ENCODE results near the gene ZNF467.

DNA sequence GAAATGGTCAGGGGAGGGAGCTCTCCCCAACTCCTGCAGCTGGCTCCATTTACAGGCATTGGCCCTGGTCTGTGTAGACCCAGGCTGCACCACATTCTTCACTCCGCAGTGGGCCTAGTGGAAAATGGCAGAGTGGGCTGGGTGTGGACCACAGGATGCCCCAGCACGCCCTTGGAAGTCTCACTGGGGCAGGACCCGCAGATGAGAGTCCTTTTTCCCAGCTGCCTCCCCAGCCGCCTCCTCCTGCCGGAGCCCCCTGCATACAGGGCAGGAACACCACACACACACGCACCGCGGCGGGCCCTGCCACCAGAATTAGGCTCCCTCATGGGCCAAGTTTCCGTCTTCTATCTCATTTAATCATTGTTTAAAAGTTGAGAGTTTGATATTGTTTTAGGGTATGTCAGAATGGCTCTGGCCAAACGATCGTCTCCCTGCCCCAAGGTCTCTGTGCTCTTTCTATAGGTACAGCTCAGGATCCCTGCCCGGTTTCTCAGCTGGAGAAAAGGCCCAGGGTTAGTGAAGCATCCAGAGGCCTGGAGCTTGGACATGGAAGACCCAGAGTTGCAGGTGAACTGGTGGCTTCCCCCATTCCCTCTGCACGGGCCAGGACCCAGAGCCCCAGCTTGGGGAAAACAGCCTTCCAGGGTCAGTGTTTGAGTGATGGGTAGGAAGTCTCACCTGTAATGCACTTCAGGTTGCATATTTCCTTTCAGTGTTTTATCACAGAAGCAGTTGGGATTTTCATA lies 42.0 kb downstream of the ZNF467 start:
- TF ChIP-seq, protein P1, sequence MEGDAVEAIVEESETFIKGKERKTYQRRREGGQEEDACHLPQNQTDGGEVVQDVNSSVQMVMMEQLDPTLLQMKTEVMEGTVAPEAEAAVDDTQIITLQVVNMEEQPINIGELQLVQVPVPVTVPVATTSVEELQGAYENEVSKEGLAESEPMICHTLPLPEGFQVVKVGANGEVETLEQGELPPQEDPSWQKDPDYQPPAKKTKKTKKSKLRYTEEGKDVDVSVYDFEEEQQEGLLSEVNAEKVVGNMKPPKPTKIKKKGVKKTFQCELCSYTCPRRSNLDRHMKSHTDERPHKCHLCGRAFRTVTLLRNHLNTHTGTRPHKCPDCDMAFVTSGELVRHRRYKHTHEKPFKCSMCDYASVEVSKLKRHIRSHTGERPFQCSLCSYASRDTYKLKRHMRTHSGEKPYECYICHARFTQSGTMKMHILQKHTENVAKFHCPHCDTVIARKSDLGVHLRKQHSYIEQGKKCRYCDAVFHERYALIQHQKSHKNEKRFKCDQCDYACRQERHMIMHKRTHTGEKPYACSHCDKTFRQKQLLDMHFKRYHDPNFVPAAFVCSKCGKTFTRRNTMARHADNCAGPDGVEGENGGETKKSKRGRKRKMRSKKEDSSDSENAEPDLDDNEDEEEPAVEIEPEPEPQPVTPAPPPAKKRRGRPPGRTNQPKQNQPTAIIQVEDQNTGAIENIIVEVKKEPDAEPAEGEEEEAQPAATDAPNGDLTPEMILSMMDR (IDR thresholded peaks at IDR 0.05; ENCODE audit: low read length), result no peak
- TF ChIP-seq EZH2 (optimal IDR thresholded peaks at IDR 0.05; ENCODE audit: low read depth, low read length), result no peak
